HEK293T (cell line): ENCODE measurements around the gene PTTG1.

Source experiments
- CTCF ChIA-PET: fragments of 350-600 bp; formaldehyde crosslinking; extraction: SDS; loops from one replicate; lab custom pipeline; 2021; ENCODE audit warnings: antibody characterized with exemption, inconsistent platforms; lab: Yijun Ruan, JAX
- POLR2A ChIA-PET: fragments of 350-600 bp; formaldehyde crosslinking; extraction: SDS; loops from one replicate; lab custom pipeline; 2020; ENCODE audit warnings: antibody characterized with exemption, inconsistent platforms; lab: Yijun Ruan, JAX
- DNase-seq: peaks from one replicate; pipeline ENCODE4 v3.0.0; 2012; ENCODE audit warnings: mixed read lengths; ENCODE audit errors: extremely low spot score
- ARNT ChIP-seq: fragments of 450-650 bp; IDR thresholded peaks from 2 replicates; pipeline ENCODE4 v1.6.1; 2017; ENCODE audit warnings: mild to moderate bottlenecking
- BHLHE40 ChIP-seq: fragments of 450-650 bp; IDR thresholded peaks from 2 replicates; pipeline ENCODE4 v1.6.1; 2016; ENCODE audit warnings: mild to moderate bottlenecking, moderate library complexity, borderline replicate concordance
- CTBP1 ChIP-seq: fragments of 450-650 bp; IDR thresholded peaks from 2 replicates; pipeline ENCODE4 v1.6.1; 2016; ENCODE audit warnings: borderline replicate concordance
- ELF4 ChIP-seq: fragments of 450-650 bp; IDR thresholded peaks from 2 replicates; pipeline ENCODE4 v1.6.1; 2017; ENCODE audit warnings: antibody characterized with exemption
- FOXA1 ChIP-seq: fragments of 450-650 bp; IDR thresholded peaks from 2 replicates; pipeline ENCODE4 v1.6.1; 2016; ENCODE audit warnings: mild to moderate bottlenecking
- FOXK2 ChIP-seq: fragments of 450-650 bp; IDR thresholded peaks from 2 replicates; pipeline ENCODE4 v1.6.1; 2016; ENCODE audit warnings: mild to moderate bottlenecking
- FOXM1 ChIP-seq: fragments of 450-650 bp; IDR thresholded peaks from 2 replicates; pipeline ENCODE4 v1.6.1; 2017; ENCODE audit warnings: mild to moderate bottlenecking, borderline replicate concordance
- HDGF ChIP-seq: fragments of 450-650 bp; IDR thresholded peaks from 2 replicates; pipeline ENCODE4 v1.6.1; 2017; ENCODE audit warnings: antibody characterized with exemption, borderline replicate concordance
- L3MBTL2 ChIP-seq: fragments of 450-650 bp; conservative IDR thresholded peaks from 2 replicates; pipeline ENCODE4 v1.6.1; 2016; ENCODE audit warnings: mild to moderate bottlenecking
- LEF1 ChIP-seq: fragments of 450-650 bp; IDR thresholded peaks from 2 replicates; pipeline ENCODE4 v1.6.1; 2017; ENCODE audit warnings: mild to moderate bottlenecking, borderline replicate concordance
- NFRKB ChIP-seq: fragments of 450-650 bp; IDR thresholded peaks from 2 replicates; pipeline ENCODE4 v1.6.1; 2016; ENCODE audit warnings: mild to moderate bottlenecking, moderate library complexity
- SP1 ChIP-seq: fragments of 450-650 bp; IDR thresholded peaks from 2 replicates; pipeline ENCODE4 v1.6.1; 2017
- SUZ12 ChIP-seq: fragments of 450-650 bp; IDR thresholded peaks from 2 replicates; pipeline ENCODE4 v1.6.1; 2016; ENCODE audit warnings: mild to moderate bottlenecking
- TARDBP ChIP-seq: fragments of 450-650 bp; IDR thresholded peaks from 2 replicates; pipeline ENCODE4 v1.6.1; 2016
- ZNF384 ChIP-seq: fragments of 450-650 bp; IDR thresholded peaks from 2 replicates; pipeline ENCODE4 v1.6.1; 2016
- TF ChIP-seq, protein P1 (sequence below): fragments of 450-650 bp; IDR thresholded peaks from 2 replicates; pipeline ENCODE4 v1.6.1; 2016

Gene PTTG1

DNA sequence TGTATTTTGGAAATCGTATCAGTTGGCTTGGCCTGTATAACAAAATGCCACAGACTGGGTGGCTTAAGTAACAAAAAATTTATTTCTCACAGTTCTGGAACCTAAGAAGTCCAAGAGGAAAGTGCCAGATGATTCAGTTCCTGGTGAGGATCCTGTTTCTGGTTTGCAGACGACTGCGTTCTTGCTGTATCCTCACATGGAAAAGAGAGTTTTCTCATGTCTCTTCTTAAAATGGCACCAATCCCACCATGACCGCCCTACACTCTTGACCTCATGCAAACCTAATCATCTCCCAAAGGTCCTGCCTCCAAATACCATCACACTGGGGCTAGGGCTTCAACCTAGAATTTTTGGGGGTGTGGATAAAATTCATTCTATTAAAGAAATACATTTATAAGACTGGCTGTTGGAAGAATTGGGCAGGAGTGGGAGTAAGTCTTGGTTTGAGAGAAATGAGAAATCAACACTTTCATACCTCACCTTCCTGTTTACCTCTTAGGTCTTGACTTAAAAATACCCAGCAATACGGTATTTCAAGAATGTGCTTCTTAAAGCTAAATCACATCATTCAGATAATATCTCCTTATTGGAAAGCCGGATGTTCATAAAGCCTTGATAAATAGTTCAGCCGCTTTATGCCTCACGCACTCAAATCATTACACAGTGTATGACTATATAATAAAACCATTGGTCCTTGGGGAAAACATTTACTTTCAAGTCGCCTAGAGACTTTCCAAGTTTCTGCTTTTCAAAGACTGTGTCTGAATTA lies 28.7 kb downstream of the PTTG1 start:
- ChIA-PET POLR2A (no interaction called here), CTCF (no interaction called here)
- TF ChIP-seq FOXM1: no peak
- TF ChIP-seq CTBP1: no peak
- TF ChIP-seq, protein P1, sequence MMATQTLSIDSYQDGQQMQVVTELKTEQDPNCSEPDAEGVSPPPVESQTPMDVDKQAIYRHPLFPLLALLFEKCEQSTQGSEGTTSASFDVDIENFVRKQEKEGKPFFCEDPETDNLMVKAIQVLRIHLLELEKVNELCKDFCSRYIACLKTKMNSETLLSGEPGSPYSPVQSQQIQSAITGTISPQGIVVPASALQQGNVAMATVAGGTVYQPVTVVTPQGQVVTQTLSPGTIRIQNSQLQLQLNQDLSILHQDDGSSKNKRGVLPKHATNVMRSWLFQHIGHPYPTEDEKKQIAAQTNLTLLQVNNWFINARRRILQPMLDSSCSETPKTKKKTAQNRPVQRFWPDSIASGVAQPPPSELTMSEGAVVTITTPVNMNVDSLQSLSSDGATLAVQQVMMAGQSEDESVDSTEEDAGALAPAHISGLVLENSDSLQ: no peak
- no peak for TF ChIP-seq LEF1
- no peak for TF ChIP-seq ELF4
- no peak for TF ChIP-seq BHLHE40
- TF ChIP-seq L3MBTL2: no peak
- TF ChIP-seq ARNT: no peak
- TF ChIP-seq FOXA1: no peak
- TF ChIP-seq FOXK2: no peak
- TF ChIP-seq HDGF: no peak
- no peak for TF ChIP-seq SP1
- TF ChIP-seq TARDBP: no peak
- no peak for TF ChIP-seq ZNF384
- no peak for TF ChIP-seq NFRKB
- TF ChIP-seq SUZ12: no peak
- no peak for DNase-seq

DNA sequence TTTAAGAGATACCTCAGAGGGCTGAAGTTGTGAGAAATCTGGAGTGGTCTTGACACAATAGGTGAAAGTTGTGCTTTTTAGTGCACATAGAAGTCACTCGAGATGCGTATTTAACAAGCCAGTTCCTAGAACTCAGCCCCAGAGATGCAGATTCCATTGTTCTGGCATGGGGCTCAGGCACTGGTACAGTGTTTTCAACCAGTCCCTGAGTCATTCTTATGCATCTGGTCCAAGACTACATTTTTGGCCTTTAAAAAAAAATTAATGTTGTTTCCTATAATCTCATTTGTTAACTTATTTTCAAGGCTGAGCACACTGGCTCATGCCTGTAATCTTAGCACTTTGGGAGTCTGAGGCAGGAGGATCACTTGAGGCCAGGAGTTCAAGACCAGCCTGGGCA lies 29.6 kb downstream of the PTTG1 start:
- ChIA-PET POLR2A (no interaction called here), CTCF (interaction anchor here (0.6 kb wide), 1 partner anchor 57 kb away, joined by 3 read pairs; no protein-coding TSS in a partner anchor)
- no peak for TF ChIP-seq ZNF384
- TF ChIP-seq BHLHE40: no peak
- no peak for TF ChIP-seq TARDBP
- TF ChIP-seq SUZ12: no peak
- TF ChIP-seq SP1: no peak
- no peak for TF ChIP-seq L3MBTL2
- TF ChIP-seq FOXK2: no peak
- TF ChIP-seq ELF4: no peak
- no peak for DNase-seq

DNA sequence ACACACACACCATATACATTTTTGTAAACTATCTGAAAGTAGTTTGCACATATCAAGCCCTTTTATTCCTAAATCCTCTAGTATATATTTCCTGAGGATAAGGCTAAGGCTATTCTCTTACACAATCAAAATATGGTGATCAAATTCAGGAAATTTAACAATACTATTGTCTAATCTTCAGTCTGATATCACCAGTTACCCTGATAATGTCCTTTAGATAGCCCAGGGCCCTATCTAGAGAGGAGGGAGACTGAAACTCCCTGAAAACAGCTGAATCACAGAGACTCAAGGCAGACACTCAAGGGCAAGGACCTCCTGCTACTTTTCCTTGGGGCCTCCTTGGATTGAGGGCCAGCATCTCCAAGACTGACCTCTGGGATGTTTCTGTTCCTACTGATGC lies 30.4 kb downstream of the PTTG1 start:
- CTCF ChIA-PET: no interaction called here
- POLR2A ChIA-PET: no interaction called here
- TF ChIP-seq FOXM1 (no peak), CTBP1 (no peak)
- no peak for DNase-seq

DNA sequence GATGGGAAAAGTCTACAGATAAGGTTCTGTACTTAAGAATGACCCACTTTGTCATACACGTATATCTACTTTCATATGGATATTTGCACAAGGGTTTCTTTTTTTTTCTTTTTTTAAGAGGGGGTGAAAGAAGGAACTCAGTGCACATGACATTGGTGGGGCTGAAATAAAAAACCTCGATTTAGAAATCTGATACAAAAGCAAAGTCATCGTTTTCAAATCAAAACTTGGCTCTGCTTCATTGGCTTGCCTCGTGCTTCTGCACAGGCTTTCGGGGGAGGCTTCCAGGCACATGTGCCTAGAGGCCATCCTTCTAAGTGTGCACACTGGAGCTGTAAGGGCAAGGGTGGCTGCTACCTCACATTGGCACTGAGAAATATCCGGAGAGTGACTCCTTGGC lies 31.1 kb downstream of the PTTG1 start:
- DNase-seq: no peak
- ChIA-PET CTCF (no interaction called here), POLR2A (no interaction called here)
- TF ChIP-seq ARNT (no peak), ELF4 (no peak), LEF1 (no peak), TARDBP (no peak), ZNF384 (no peak), FOXM1 (no peak), CTBP1 (no peak), BHLHE40 (no peak), FOXA1 (no peak), HDGF (no peak), L3MBTL2 (no peak), SUZ12 (no peak), SP1 (no peak), FOXK2 (no peak), NFRKB (no peak)
- TF ChIP-seq, protein P1: no peak

DNA sequence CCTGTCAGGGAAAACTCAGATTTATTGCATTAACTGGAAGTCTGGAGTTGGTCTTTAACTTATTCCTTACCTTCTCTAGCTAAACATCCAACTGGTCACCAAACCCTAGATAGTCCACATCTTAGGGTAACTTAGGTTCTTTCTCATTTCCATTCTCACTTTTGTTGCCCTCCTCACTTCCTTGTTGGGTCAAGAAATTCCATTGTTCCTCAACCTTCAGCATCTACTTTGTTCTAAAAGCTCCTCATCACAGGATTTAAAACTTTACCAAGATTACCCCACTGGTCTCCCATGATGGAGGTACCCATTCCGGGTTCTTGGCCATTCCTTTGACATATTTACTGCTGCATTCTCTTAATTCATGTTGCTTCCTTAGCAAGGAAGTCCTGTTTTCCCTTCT lies 32.1 kb downstream of the PTTG1 start:
- DNase-seq: no peak
- TF ChIP-seq SP1: no peak
- TF ChIP-seq NFRKB: no peak
- TF ChIP-seq SUZ12: no peak
- no peak for TF ChIP-seq ARNT
- ChIA-PET POLR2A (no interaction called here), CTCF (interaction anchor here (0.7 kb wide), 1 partner anchor 11 kb away, joined by 3 read pairs; no protein-coding TSS in a partner anchor)

DNA sequence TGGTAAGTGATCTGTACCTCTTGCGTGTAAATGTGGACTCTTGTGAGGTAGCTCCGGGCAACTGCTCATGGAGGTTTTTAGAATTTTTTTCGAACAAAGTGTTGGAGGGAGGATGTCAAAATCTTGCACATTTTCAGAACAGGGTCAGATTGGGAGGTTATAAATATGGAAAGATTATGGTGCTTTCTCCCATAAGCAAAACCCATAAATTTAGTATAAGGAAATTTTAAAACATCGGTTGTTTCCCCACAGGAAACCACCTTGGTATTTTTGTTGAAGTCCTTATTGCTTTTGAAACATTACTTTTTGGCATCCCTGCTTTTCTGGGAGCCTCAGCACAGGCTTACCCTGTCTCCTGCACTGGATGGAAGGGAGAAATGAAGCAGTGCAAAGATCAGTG lies 33.9 kb downstream of the PTTG1 start:
- DNase-seq: no peak
- POLR2A ChIA-PET: no interaction called here
- CTCF ChIA-PET: no interaction called here
- TF ChIP-seq TARDBP (no peak), FOXA1 (no peak), SUZ12 (no peak), BHLHE40 (no peak), ZNF384 (no peak), CTBP1 (no peak), FOXM1 (no peak), FOXK2 (no peak), L3MBTL2 (no peak)
- TF ChIP-seq, protein P1: no peak
